HEK293T (cell line): ENCODE data around the gene ADCY10.

Experiments used
- BHLHE40 ChIP-seq: fragments of 450-650 bp; IDR thresholded peaks from 2 replicates; pipeline ENCODE4 v1.6.1; 2016; ENCODE audit warnings: mild to moderate bottlenecking, moderate library complexity, borderline replicate concordance
- FOXK2 ChIP-seq: fragments of 450-650 bp; IDR thresholded peaks from 2 replicates; pipeline ENCODE4 v1.6.1; 2016; ENCODE audit warnings: mild to moderate bottlenecking
- FOXM1 ChIP-seq: fragments of 450-650 bp; IDR thresholded peaks from 2 replicates; pipeline ENCODE4 v1.6.1; 2017; ENCODE audit warnings: mild to moderate bottlenecking, borderline replicate concordance
- LEF1 ChIP-seq: fragments of 450-650 bp; IDR thresholded peaks from 2 replicates; pipeline ENCODE4 v1.6.1; 2017; ENCODE audit warnings: mild to moderate bottlenecking, borderline replicate concordance
- SP1 ChIP-seq: fragments of 450-650 bp; IDR thresholded peaks from 2 replicates; pipeline ENCODE4 v1.6.1; 2017
- SUZ12 ChIP-seq: fragments of 450-650 bp; IDR thresholded peaks from 2 replicates; pipeline ENCODE4 v1.6.1; 2016; ENCODE audit warnings: mild to moderate bottlenecking
- TARDBP ChIP-seq: fragments of 450-650 bp; IDR thresholded peaks from 2 replicates; pipeline ENCODE4 v1.6.1; 2016
- TF ChIP-seq, protein P1 (sequence below): fragments of 450-650 bp; IDR thresholded peaks from 2 replicates; pipeline ENCODE4 v1.6.1; 2016

DNA sequence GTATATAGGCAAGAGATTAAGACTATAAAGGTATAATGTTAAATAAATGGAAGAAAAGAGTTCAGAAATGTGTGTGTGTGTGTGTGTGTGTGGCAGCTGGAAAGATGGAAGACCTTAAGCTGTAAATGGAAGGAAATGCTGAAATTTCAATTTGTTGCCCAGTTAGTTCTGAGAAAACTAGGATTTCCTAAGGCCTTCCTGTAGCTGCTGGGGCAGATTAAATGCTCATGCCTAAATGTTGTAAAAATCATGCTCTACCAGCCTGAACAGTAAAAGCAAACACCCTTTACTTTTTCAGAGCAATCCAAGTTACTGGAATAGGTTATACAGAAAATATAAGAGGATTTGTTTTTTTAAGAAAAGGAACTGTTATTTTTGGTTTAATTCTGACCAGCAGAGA is 8.3 kb downstream of the ADCY10 start:
- TF ChIP-seq FOXK2 (no peak), LEF1 (no peak), SP1 (no peak), FOXM1 (no peak), TARDBP (no peak), BHLHE40 (no peak), SUZ12 (no peak)
- TF ChIP-seq, protein P1, sequence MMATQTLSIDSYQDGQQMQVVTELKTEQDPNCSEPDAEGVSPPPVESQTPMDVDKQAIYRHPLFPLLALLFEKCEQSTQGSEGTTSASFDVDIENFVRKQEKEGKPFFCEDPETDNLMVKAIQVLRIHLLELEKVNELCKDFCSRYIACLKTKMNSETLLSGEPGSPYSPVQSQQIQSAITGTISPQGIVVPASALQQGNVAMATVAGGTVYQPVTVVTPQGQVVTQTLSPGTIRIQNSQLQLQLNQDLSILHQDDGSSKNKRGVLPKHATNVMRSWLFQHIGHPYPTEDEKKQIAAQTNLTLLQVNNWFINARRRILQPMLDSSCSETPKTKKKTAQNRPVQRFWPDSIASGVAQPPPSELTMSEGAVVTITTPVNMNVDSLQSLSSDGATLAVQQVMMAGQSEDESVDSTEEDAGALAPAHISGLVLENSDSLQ = no peak
